Gastrocnemius medialis (tissue), 4 donors: ENCODE measurements around the gene RBM3.

Source experiments
- CTCF ChIP-seq, 5 experiments: fragments of 450-650 bp in 3 of 5; fragments of 200-600 bp in 2 of 5; sonication (generic) in 2 of 5; IDR thresholded peaks in 4 of 5; conservative IDR thresholded peaks in 1 of 5; 1 replicate in 4 of 5; 2 replicates in 1 of 5; pipeline ENCODE4 v1.5.1; 2016 to 2019; ENCODE audit warnings: antibody characterized with exemption in 5 of 5, mild to moderate bottlenecking in 3 of 5, moderate library complexity in 3 of 5
- POLR2A ChIP-seq, 2 donors: fragments of 450-650 bp; IDR thresholded peaks; one replicate each; pipeline ENCODE4 v1.6.1; 2017; ENCODE audit warnings: antibody characterized with exemption in 2 of 2, mild to moderate bottlenecking in 2 of 2, moderate library complexity in 2 of 2

DNA sequence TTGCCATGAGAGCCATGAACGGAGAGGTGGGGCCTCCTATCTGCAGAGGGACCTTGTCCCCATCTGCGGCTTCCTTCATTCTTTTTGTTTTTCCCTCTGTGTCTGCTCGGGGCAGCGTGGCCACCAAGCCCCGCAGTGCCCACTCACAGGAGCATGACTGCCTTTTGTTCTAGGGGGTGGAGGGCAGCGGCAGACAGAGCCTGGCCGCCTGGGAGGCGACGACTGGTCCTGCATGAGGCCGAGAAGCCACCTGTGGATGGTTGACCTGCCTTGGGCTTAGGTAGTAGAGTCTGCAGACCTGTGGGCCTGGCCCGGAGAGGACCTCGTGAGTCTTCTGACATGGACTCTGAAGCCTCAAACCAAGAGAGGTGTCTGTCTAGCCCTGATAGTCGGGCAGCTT, 1.4 kb downstream of the RBM3 start:
- TF ChIP-seq CTCF (IDR thresholded peaks at IDR 0.05 in 4 of 5, conservative IDR thresholded peaks at IDR 0.05 in 1 of 5) (no peak), POLR2A (IDR thresholded peaks at IDR 0.05) (no peak)
